ENCODE measurements around the gene ZNF544. TPM values are rescaled to one million over a fixed set of nuclear protein-coding genes. Genes with fewer than 3 reads are reported as not detected.
"Not testable (repeated sequence)": the region's sequence is repeated elsewhere in the genome, so short reads cannot be mapped to it uniquely, and the experiment has no call there.

ZNF544 gene
- total and polyA plus RNA-seq, 4 donors = 28.9 to 52.6 (median 43.3) TPM

DNA sequence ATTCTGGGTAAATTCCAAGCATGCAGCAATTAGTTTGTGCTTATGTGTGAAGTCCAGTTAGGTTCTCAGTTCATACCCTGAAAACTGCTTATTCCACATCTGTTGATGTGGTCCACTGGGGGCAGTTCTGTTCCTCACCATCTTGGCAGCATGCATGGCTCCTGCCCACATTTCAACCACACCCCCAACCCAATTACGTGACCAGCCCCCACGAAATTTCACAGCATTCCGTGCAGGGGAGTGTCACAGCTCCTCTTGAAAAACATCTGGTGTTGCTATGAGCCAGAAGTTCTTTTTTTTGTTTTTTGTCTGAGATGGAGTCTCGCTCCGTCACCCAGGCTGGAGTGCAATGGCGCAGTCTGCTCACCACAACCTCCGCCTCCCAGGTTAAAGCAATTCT, 67.4 kb downstream of the ZNF544 start:
- peaks cover 78% of the 10 kb centered on the region for H3K36me3 ChIP-seq (ENCODE audit: control insufficient read depth, insufficient read depth, low read length)
- H3K9me3 ChIP-seq (ENCODE audit: control insufficient read depth, insufficient read depth, low read length) = no peaks in the 10 kb centered on the region
- no CpG with 5 or more reads among the region's 7 CpGs for WGBS (ENCODE audit: insufficient coverage)
- H3K27me3 ChIP-seq (ENCODE audit: control insufficient read depth, insufficient read depth, low read length) = no peaks in the 10 kb centered on the region
- no peak overlapping the region for H3K27ac ChIP-seq (ENCODE audit: low read depth, low read length)
- no peak for DNase-seq (ENCODE audit: low read depth in 4 of 6, low spot score in 6 of 6)
- H3K4me3 ChIP-seq (ENCODE audit: low read depth, low read length) = no peak overlapping the region
- no peaks in the 10 kb centered on the region for H3K4me1 ChIP-seq (ENCODE audit: control insufficient read depth, insufficient read depth, low read length)

- no peak for DNase-seq (ENCODE audit: low read depth in 4 of 6, low spot score in 6 of 6)
- Histone ChIP-seq H3K27ac (ENCODE audit: low read depth, low read length) (no peak overlapping the region), H3K36me3 (ENCODE audit: control insufficient read depth, insufficient read depth, low read length) (peaks cover 46% of the 10 kb centered on the region), H3K4me3 (ENCODE audit: low read depth, low read length) (no peak overlapping the region), H3K27me3 (ENCODE audit: control insufficient read depth, insufficient read depth, low read length) (no peaks in the 10 kb centered on the region), H3K9me3 (ENCODE audit: control insufficient read depth, insufficient read depth, low read length) (no peaks in the 10 kb centered on the region), H3K4me1 (ENCODE audit: control insufficient read depth, insufficient read depth, low read length) (peaks cover 6% of the 10 kb centered on the region)
- 91% methylated on average over 7 of the region's 7 CpGs for WGBS (ENCODE audit: insufficient coverage)
Observed at GRCh38 chr19:58300620-58301019, 71.9 kb downstream of the ZNF544 start.

- Histone ChIP-seq H3K4me1 (ENCODE audit: control insufficient read depth, insufficient read depth, low read length) (peaks cover 10% of the 10 kb centered on the region), H3K36me3 (ENCODE audit: control insufficient read depth, insufficient read depth, low read length) (peaks cover 22% of the 10 kb centered on the region), H3K27me3 (ENCODE audit: control insufficient read depth, insufficient read depth, low read length) (no peaks in the 10 kb centered on the region), H3K9me3 (ENCODE audit: control insufficient read depth, insufficient read depth, low read length) (no peaks in the 10 kb centered on the region), H3K4me3 (ENCODE audit: low read depth, low read length) (no peak overlapping the region), H3K27ac (ENCODE audit: low read depth, low read length) (no peak overlapping the region)
- DNase-seq (ENCODE audit: low read depth in 4 of 6, low spot score in 6 of 6) = no peak
- 86% methylated on average over 5 of the region's 7 CpGs for WGBS (ENCODE audit: insufficient coverage)
Observed at GRCh38 chr19:58304255-58304654, 75.5 kb downstream of the ZNF544 start.

DNA sequence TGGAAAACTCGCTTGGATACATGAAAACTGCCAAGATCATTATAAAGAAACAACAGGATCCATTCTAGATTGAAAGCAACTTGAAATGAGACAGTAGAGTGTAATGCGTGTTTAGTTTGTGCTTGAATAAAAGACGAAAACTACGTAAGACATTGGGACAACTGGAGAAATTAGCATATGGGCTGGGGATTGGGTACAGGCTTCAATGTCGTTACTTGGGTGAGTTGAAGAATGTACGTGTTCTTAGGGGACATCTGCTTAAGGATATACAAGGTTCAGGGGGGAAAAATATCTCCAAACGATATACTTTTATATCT, 76.0 kb downstream of the ZNF544 start:
- Histone ChIP-seq H3K36me3 (ENCODE audit: control insufficient read depth, insufficient read depth, low read length) (peaks cover 17% of the 10 kb centered on the region), H3K9me3 (ENCODE audit: control insufficient read depth, insufficient read depth, low read length) (no peaks in the 10 kb centered on the region), H3K27ac (ENCODE audit: low read depth, low read length) (peak overlapping the region; percentile 74), H3K4me1 (ENCODE audit: control insufficient read depth, insufficient read depth, low read length) (peaks cover 10% of the 10 kb centered on the region), H3K27me3 (ENCODE audit: control insufficient read depth, insufficient read depth, low read length) (no peaks in the 10 kb centered on the region), H3K4me3 (ENCODE audit: low read depth, low read length) (peak overlapping the region; percentile 63)
- no peak for DNase-seq (ENCODE audit: low read depth in 4 of 6, low spot score in 6 of 6)
- 6% methylated on average over 3 of the region's 7 CpGs for WGBS (ENCODE audit: insufficient coverage)

GRCh38 chr19:58305065-58305931, 76.6 kb downstream of the ZNF544 start, which contains the start of gene ERVK3-1:
Gene ERVK3-1, plus strand, starts transcription at chr19:58305377. Its CDS starts 6,792 bp downstream, at chr19:58312169.
- DNase-seq (ENCODE audit: low read depth in 4 of 6, low spot score in 6 of 6) = peak; percentile 82 to 99 (median 92)
- peak within 1 kb of the TSS; percentile 74 for H3K27ac ChIP-seq (ENCODE audit: low read depth, low read length)

GRCh38 chr19:58305932-58306323, 77.2 kb downstream of the ZNF544 start:
- peaks cover 8% of the 10 kb centered on the region for H3K36me3 ChIP-seq (ENCODE audit: control insufficient read depth, insufficient read depth, low read length)
- no peaks in the 10 kb centered on the region for H3K27me3 ChIP-seq (ENCODE audit: control insufficient read depth, insufficient read depth, low read length)
- peaks cover 10% of the 10 kb centered on the region for H3K4me1 ChIP-seq (ENCODE audit: control insufficient read depth, insufficient read depth, low read length)
- H3K9me3 ChIP-seq (ENCODE audit: control insufficient read depth, insufficient read depth, low read length) = no peaks in the 10 kb centered on the region
- H3K27ac ChIP-seq (ENCODE audit: low read depth, low read length) = peak overlapping the region; percentile 74
- WGBS (ENCODE audit: insufficient coverage) = 48% methylated on average over 12 of the region's 12 CpGs
- DNase-seq (ENCODE audit: low read depth in 4 of 6, low spot score in 6 of 6) = no peak
- H3K4me3 ChIP-seq (ENCODE audit: low read depth, low read length) = peak overlapping the region; percentile 63

More at GRCh38 chr19:58305065-58305931, 76.6 kb downstream of the ZNF544 start, which contains the start of gene ERVK3-1:
- Histone ChIP-seq H3K27me3 (ENCODE audit: control insufficient read depth, insufficient read depth, low read length) (no peaks in the 10 kb centered on the region), H3K4me1 (ENCODE audit: control insufficient read depth, insufficient read depth, low read length) (peaks cover 10% of the 10 kb centered on the region), H3K4me3 (ENCODE audit: low read depth, low read length) (peak within 1 kb of the TSS; percentile 63), H3K36me3 (ENCODE audit: control insufficient read depth, insufficient read depth, low read length) (peaks cover 14% of the 10 kb centered on the region), H3K9me3 (ENCODE audit: control insufficient read depth, insufficient read depth, low read length) (no peaks in the 10 kb centered on the region)
- WGBS (ENCODE audit: insufficient coverage) = 0% methylated on average over 45 of the region's 55 CpGs

GRCh38 chr19:58307736-58308135, 79.0 kb downstream of the ZNF544 start:
- Histone ChIP-seq H3K36me3 (ENCODE audit: control insufficient read depth, insufficient read depth, low read length) (peaks cover 12% of the 10 kb centered on the region), H3K27ac (ENCODE audit: low read depth, low read length) (no peak overlapping the region), H3K4me3 (ENCODE audit: low read depth, low read length) (no peak overlapping the region), H3K27me3 (ENCODE audit: control insufficient read depth, insufficient read depth, low read length) (no peaks in the 10 kb centered on the region), H3K4me1 (ENCODE audit: control insufficient read depth, insufficient read depth, low read length) (peaks cover 10% of the 10 kb centered on the region), H3K9me3 (ENCODE audit: control insufficient read depth, insufficient read depth, low read length) (no peaks in the 10 kb centered on the region)
- DNase-seq (ENCODE audit: low read depth in 4 of 6, low spot score in 6 of 6) = no peak
- WGBS (ENCODE audit: insufficient coverage) = 100% methylated on average over 1 of the region's 4 CpGs

DNA sequence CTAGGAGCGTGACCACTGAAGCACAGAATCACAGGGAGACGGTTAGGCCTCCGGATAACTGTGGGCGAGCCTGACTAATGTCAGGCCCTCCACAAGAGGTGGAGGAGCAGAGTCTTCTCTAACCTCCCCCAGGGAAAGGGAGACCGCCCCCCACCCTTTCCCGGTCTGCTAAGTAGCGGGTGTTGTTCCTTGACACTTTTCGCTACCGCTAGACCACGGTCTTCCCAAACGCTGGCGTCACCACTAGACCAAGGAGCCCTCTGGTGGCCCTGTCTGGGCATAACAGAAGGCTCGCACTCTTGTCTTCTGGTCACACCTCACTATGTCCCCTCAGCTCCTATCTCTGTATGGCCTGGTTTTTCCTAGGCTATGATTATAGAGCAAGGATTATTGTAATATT, 82.0 kb downstream of the ZNF544 start:
- H3K27me3 ChIP-seq (ENCODE audit: control insufficient read depth, insufficient read depth, low read length); H3K4me1 ChIP-seq (ENCODE audit: control insufficient read depth, insufficient read depth, low read length); H3K4me3 ChIP-seq (ENCODE audit: low read depth, low read length); H3K9me3 ChIP-seq (ENCODE audit: control insufficient read depth, insufficient read depth, low read length); H3K27ac ChIP-seq (ENCODE audit: low read depth, low read length): not testable (repeated sequence)
- peaks cover 32% of the 10 kb centered on the region for H3K36me3 ChIP-seq (ENCODE audit: control insufficient read depth, insufficient read depth, low read length)
- peak in 2 of 6 donors; percentile 49 to 70 for DNase-seq (ENCODE audit: low read depth in 4 of 6, low spot score in 6 of 6)
- WGBS (ENCODE audit: insufficient coverage) = 44% methylated on average over 8 of the region's 13 CpGs

DNA sequence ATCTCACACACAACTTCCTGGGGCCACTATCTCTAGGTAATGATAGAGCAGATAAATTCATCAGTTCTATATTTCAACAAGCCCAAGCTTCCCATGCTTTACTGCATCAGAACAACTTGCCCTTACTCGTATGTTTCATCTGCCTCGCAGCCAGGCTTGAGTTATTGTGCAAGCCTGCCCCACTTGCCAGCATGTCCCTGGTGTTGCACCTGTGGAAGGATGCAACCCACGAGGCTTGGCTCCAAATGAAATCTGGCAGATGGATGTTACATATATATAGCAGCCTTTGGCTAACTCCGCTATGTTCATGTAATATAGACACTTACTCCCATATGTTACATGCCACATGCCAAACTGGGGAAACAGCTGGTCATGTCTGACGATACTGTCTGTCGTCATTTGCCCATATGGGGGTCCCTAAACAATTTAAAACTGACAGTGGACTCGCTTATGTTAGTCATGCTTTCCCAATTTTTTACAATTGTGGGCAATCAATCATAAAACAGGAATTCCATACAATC, 82.7 kb downstream of the ZNF544 start:
- H3K27ac ChIP-seq (ENCODE audit: low read depth, low read length) = no peak overlapping the region
- WGBS (ENCODE audit: insufficient coverage) = 80% methylated on average over 6 of the region's 7 CpGs
- peaks cover 39% of the 10 kb centered on the region for H3K36me3 ChIP-seq (ENCODE audit: control insufficient read depth, insufficient read depth, low read length)
- H3K27me3 ChIP-seq (ENCODE audit: control insufficient read depth, insufficient read depth, low read length) = no peaks in the 10 kb centered on the region
- no peak overlapping the region for H3K4me3 ChIP-seq (ENCODE audit: low read depth, low read length)
- no peaks in the 10 kb centered on the region for H3K9me3 ChIP-seq (ENCODE audit: control insufficient read depth, insufficient read depth, low read length)
- H3K4me1 ChIP-seq (ENCODE audit: control insufficient read depth, insufficient read depth, low read length) = no peaks in the 10 kb centered on the region
- DNase-seq (ENCODE audit: low read depth in 4 of 6, low spot score in 6 of 6) = peak in 2 of 6 donors; percentile 45 to 91

All from spinal cord (tissue), 10 donors.